ENCODE measurements around the gene KRT24. TPM values are rescaled to one million over a fixed set of nuclear protein-coding genes. Genes with fewer than 3 reads are reported as not detected.
"Not testable (repeated sequence)": the region's sequence is repeated elsewhere in the genome, so short reads cannot be mapped to it uniquely, and the experiment has no call there.

Gene KRT24
- total and polyA plus RNA-seq, 2 donors (not counting 3 experiments of a cell fraction or from before 2014, with no cell fraction given): not detected

GRCh38 chr17:40750391-40750790 is 46.8 kb upstream of the KRT24 start:
- H3K9me1 ChIP-seq (replicated peaks; ENCODE audit: control insufficient read depth, extremely low read depth, insufficient read depth, low read length): no peaks in the 10 kb centered on the region
- no peak overlapping the region for H3K4me3 ChIP-seq (replicated peaks in 1 of 3; ENCODE audit: insufficient read depth in 1 of 3, low read depth in 1 of 3, low read length in 3 of 3)
- no peak overlapping the region for H3K4me2 ChIP-seq (ENCODE audit: insufficient read depth, low read length)
- POLR2A ChIA-PET: no interaction called here
- H3K36me3 ChIP-seq (ENCODE audit: control insufficient read depth in 2 of 2, extremely low read depth in 1 of 2, insufficient read depth in 2 of 2, low read length in 2 of 2): no peaks in the 10 kb centered on the region
- no peaks in the 10 kb centered on the region for H3K79me2 ChIP-seq (ENCODE audit: control insufficient read depth, insufficient read depth, low read length)
- no TSS peak for BruUV-seq (replicated peaks)
- CTCF ChIA-PET: interaction anchor here (1.4 kb wide), 1 partner anchor 15 kb away, joined by 4 read pairs; no protein-coding TSS in a partner anchor
- DNase-seq (ENCODE audit: low read depth, low spot score): no peak
- no peaks in the 10 kb centered on the region for H3K4me1 ChIP-seq (ENCODE audit: control insufficient read depth, extremely low read depth, insufficient read depth, low read length)
- H3K27ac ChIP-seq (ENCODE audit: insufficient read depth, low read depth, low read length): no peak overlapping the region
- no peaks in the 10 kb centered on the region for H3K9me3 ChIP-seq (replicated peaks; ENCODE audit: control insufficient read depth, insufficient read depth, low read length)
- intact Hi-C loops (cut with micrococcal nuclease) (no loop called here), dilution Hi-C loops (cut with MboI; ENCODE audit: extremely low pct_ligation_motif_present, low sequenced_read_pairs) (no loop called here)
- no peak overlapping the region for H3K9ac ChIP-seq (replicated peaks; ENCODE audit: extremely low read depth, insufficient read depth, low read length)
- no peak overlapping the region for H2AFZ ChIP-seq (ENCODE audit: low read depth, low read length)
- FAIRE-seq: no peak
- no peak for TF ChIP-seq CTCF (IDR thresholded peaks at IDR 0.05; ENCODE audit: extremely low read depth in 1 of 2, insufficient read depth in 1 of 2, low read depth in 1 of 2, low read length in 2 of 2)
- TF ChIP-seq JUN (IDR thresholded peaks at IDR 0.05; ENCODE audit: borderline replicate concordance, insufficient read depth, insufficient read length, low read depth): no peak
- no peak for TF ChIP-seq MYC (IDR thresholded peaks at IDR 0.05; ENCODE audit: low read depth, low read length)
- TF ChIP-seq POLR2A (IDR thresholded peaks at IDR 0.05; ENCODE audit: low read depth, low read length): no peak
- H4K20me1 ChIP-seq (replicated peaks; ENCODE audit: control insufficient read depth, extremely low read depth, insufficient read depth, low read length): no peaks in the 10 kb centered on the region
- peaks cover 0 to 6% of the 10 kb centered on the region in 2 experiments for H3K27me3 ChIP-seq (ENCODE audit: control insufficient read depth in 2 of 2, insufficient read depth in 2 of 2, low read length in 2 of 2)

- dilution Hi-C loops (cut with MboI; ENCODE audit: extremely low pct_ligation_motif_present, low sequenced_read_pairs); FAIRE-seq; H3K79me2 ChIP-seq (ENCODE audit: control insufficient read depth, insufficient read depth, low read length); H2AFZ ChIP-seq (ENCODE audit: low read depth, low read length); H3K27ac ChIP-seq (ENCODE audit: insufficient read depth, low read depth, low read length); POLR2A ChIA-PET; H3K9me1 ChIP-seq (replicated peaks; ENCODE audit: control insufficient read depth, extremely low read depth, insufficient read depth, low read length); H3K9ac ChIP-seq (replicated peaks; ENCODE audit: extremely low read depth, insufficient read depth, low read length); H3K27me3 ChIP-seq (ENCODE audit: control insufficient read depth in 2 of 2, insufficient read depth in 2 of 2, low read length in 2 of 2); DNase-seq (ENCODE audit: low read depth, low spot score); H3K4me1 ChIP-seq (ENCODE audit: control insufficient read depth, extremely low read depth, insufficient read depth, low read length); H3K4me2 ChIP-seq (ENCODE audit: insufficient read depth, low read length); H3K4me3 ChIP-seq (replicated peaks in 1 of 3; ENCODE audit: insufficient read depth in 1 of 3, low read depth in 1 of 3, low read length in 3 of 3); H3K9me3 ChIP-seq (replicated peaks; ENCODE audit: control insufficient read depth, insufficient read depth, low read length); H3K36me3 ChIP-seq (ENCODE audit: control insufficient read depth in 2 of 2, extremely low read depth in 1 of 2, insufficient read depth in 2 of 2, low read length in 2 of 2); CTCF ChIA-PET; intact Hi-C loops (cut with micrococcal nuclease); BruUV-seq (replicated peaks); H4K20me1 ChIP-seq (replicated peaks; ENCODE audit: control insufficient read depth, extremely low read depth, insufficient read depth, low read length): not testable (repeated sequence)
These were observed 45.1 kb upstream of the KRT24 start for GRCh38 chr17:40748666-40749065.

All from endothelial cell of umbilical vein (primary cell).